Erythroblast (primary cell): ENCODE data around the gene PEX16.
A peak's percentile ranks its signal among the peaks of the same experiment; 100 is the strongest.

ENCODE experiments used
- DNase-seq, 2 experiments: peaks; one replicate each; lab custom pipeline; 2025; lab: John Stamatoyannopoulos, UW
- GATA1 ChIP-seq: IDR thresholded peaks from 2 replicates; pipeline ENCODE4 v1.6.1; 2011; ENCODE audit warnings: low read depth, mild to moderate bottlenecking, control low read depth, low read length, moderate library complexity
- POLR2A ChIP-seq: IDR thresholded peaks from 2 replicates; pipeline ENCODE4 v1.6.1; 2011; ENCODE audit warnings: mild to moderate bottlenecking, low read length

The PEX16 gene

GRCh38 chr11:45894555-45895247, 23.0 kb downstream of the PEX16 start:
- TF ChIP-seq GATA1 (no peak), POLR2A (no peak)
- no peak for DNase-seq

- TF ChIP-seq POLR2A (no peak), GATA1 (no peak)
- no peak for DNase-seq
Observed at GRCh38 chr11:45892856-45893255, 24.8 kb downstream of the PEX16 start.

GRCh38 chr11:45890886-45891550, 26.7 kb downstream of the PEX16 start:
- TF ChIP-seq GATA1 (no peak), POLR2A (no peak)
- DNase-seq, result no peak

- DNase-seq, result no peak
- TF ChIP-seq POLR2A, result no peak
- TF ChIP-seq GATA1, result no peak
Observed at GRCh38 chr11:45889966-45890365, 27.7 kb downstream of the PEX16 start.

- DNase-seq, result no peak
- no peak for TF ChIP-seq GATA1
- TF ChIP-seq POLR2A, result no peak
Observed at GRCh38 chr11:45889555-45889954, 28.1 kb downstream of the PEX16 start.

GRCh38 chr11:45887587-45887986, 30.1 kb downstream of the PEX16 start:
- TF ChIP-seq POLR2A, result no peak
- no peak for TF ChIP-seq GATA1
- no peak for DNase-seq

- DNase-seq, result no peak
- no peak for TF ChIP-seq GATA1
- TF ChIP-seq POLR2A, result no peak
Observed at GRCh38 chr11:45886816-45887520, 30.7 kb downstream of the PEX16 start.

- TF ChIP-seq POLR2A, result no peak
- no peak for TF ChIP-seq GATA1
- DNase-seq, result no peak
Observed at GRCh38 chr11:45885921-45886721, 31.6 kb downstream of the PEX16 start.

- TF ChIP-seq POLR2A (no peak), GATA1 (no peak)
- peak; percentile 67 to 75 for DNase-seq
Observed at GRCh38 chr11:45885274-45885920, 32.3 kb downstream of the PEX16 start, which contains the start of gene MAPK8IP1. MAPK8IP1 (plus strand) TSS chr11:45885651; CDS start chr11:45885821, 170 bp downstream.

- TF ChIP-seq GATA1, result no peak
- DNase-seq, result no peak
Observed at GRCh38 chr11:45884596-45885185, 33.0 kb downstream of the PEX16 start.

- TF ChIP-seq POLR2A (no peak), GATA1 (no peak)
- DNase-seq, result no peak
Observed at GRCh38 chr11:45881708-45882368, 35.8 kb downstream of the PEX16 start.
